NK-92 (cell line): ENCODE measurements around the gene CHMP6.

Experiments used
- DNase-seq: peaks from one replicate; lab custom pipeline; 2025; ENCODE audit not compliant: unreplicated experiment; lab: John Stamatoyannopoulos, UW

CHMP6 gene

GRCh38 chr17:81042606-81043005 lies 51.0 kb downstream of the CHMP6 start:
- no peak for DNase-seq

- DNase-seq: no peak
Observed at GRCh38 chr17:81043319-81043724, 51.7 kb downstream of the CHMP6 start.

- DNase-seq: no peak
Observed at GRCh38 chr17:81043725-81044427, 52.2 kb downstream of the CHMP6 start.

- DNase-seq: no peak
Observed at GRCh38 chr17:81044428-81044763, 52.8 kb downstream of the CHMP6 start.

GRCh38 chr17:81044764-81045589 lies 53.3 kb downstream of the CHMP6 start:
- DNase-seq: no peak

GRCh38 chr17:81045590-81046095 lies 54.0 kb downstream of the CHMP6 start:
- no peak for DNase-seq

GRCh38 chr17:81046132-81046769 lies 54.6 kb downstream of the CHMP6 start:
- DNase-seq: no peak

- no peak for DNase-seq
Observed at GRCh38 chr17:81046770-81047359, 55.2 kb downstream of the CHMP6 start.

GRCh38 chr17:81048827-81049371 lies 57.3 kb downstream of the CHMP6 start:
- DNase-seq: no peak

- no peak for DNase-seq
Observed at GRCh38 chr17:81049372-81049911, 57.8 kb downstream of the CHMP6 start.
